ENCODE data around the gene BSDC1. TPM values are rescaled to one million over a fixed set of nuclear protein-coding genes. Genes with fewer than 3 reads are reported as not detected.

The BSDC1 gene
- total and polyA plus RNA-seq, 2 experiments from 2014 or later, result 56.2 to 78.7 TPM

- TF ChIP-seq CTCF (IDR thresholded peaks at IDR 0.05; ENCODE audit: low read depth, low read length), result no peak
- Histone ChIP-seq H3K9me3 (ENCODE audit: low read depth) (no peaks in the 10 kb centered on the region), H3K27ac (no peak overlapping the region), H3K4me3 (no peak overlapping the region), H3K4me1 (ENCODE audit: low read depth) (peaks cover 7% of the 10 kb centered on the region), H3K27me3 (no peaks in the 10 kb centered on the region), H3K36me3 (peaks cover 29% of the 10 kb centered on the region)
- DNase-seq (ENCODE audit: low read depth in 1 of 2, low spot score in 1 of 2), result no peak
Measured at GRCh38 chr1:32364836-32365235, 29.4 kb downstream of the BSDC1 start.

- Histone ChIP-seq H3K36me3 (peaks cover 21% of the 10 kb centered on the region), H3K9me3 (ENCODE audit: low read depth) (no peaks in the 10 kb centered on the region), H3K4me3 (no peak overlapping the region), H3K27me3 (no peaks in the 10 kb centered on the region), H3K27ac (no peak overlapping the region), H3K4me1 (ENCODE audit: low read depth) (peaks cover 7% of the 10 kb centered on the region)
- no peak for DNase-seq (ENCODE audit: low read depth in 1 of 2, low spot score in 1 of 2)
- no peak for TF ChIP-seq CTCF (IDR thresholded peaks at IDR 0.05; ENCODE audit: low read depth, low read length)
Measured at GRCh38 chr1:32363713-32364112, 30.5 kb downstream of the BSDC1 start.

- peak in 1 of 2 donors; percentile 40 for DNase-seq (ENCODE audit: low read depth in 1 of 2, low spot score in 1 of 2)
- no peak for TF ChIP-seq CTCF (IDR thresholded peaks at IDR 0.05; ENCODE audit: low read depth, low read length)
- peak within 1 kb of the TSS; percentile 30 for H3K27ac ChIP-seq
Measured at GRCh38 chr1:32362474-32363313, 31.5 kb downstream of the BSDC1 start, which contains the start of the genes FAM229A and TSSK3. Gene FAM229A, minus strand, starts transcription at chr1:32362485. Its CDS starts 394 bp downstream, at chr1:32362091. Gene TSSK3, plus strand, starts transcription at chr1:32362539. Its CDS starts 163 bp downstream, at chr1:32362702.

DNA sequence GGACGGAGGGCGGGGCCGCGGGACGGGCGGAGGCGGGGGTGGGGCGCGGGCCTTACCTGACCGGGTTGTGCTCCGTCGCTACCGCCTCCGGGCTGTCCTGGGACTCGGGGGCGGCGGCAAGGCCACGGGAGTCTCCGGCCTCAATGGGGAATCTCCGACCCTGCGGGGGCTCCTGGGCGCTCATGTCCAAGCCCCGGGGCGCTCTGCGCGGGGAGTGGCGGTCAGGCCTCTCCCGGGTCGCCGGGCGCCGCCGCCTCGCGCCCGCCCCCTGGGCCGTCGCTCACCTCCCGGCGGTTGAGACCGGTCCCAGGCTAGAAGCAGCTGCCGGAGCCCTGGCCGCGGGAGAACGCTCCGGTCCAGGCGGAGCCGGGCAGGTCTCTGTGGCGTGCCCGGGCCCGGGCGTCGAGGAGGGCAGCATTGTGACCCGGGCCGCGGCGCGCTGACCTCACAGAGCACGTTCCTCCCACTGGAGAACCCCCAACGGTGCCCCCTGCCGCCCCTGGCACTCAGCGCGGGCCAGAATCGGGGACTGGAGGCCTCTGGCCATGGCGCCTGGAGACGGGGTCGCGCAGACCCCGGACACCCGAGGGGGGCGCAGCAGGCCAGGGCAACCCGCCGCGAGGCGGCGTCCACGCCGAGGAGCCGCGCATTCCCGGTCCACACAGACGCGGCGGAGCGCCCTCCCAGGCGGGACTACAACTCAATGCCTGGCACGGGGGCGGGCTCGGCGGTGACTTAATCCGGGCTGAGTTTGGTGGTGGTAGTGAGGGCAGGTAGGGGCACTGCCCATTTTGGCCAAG is 32.4 kb downstream of the BSDC1 start:
- peak; percentile 61 to 62 for DNase-seq (ENCODE audit: low read depth in 1 of 2, low spot score in 1 of 2)
- Histone ChIP-seq H3K4me1 (ENCODE audit: low read depth) (peaks cover 7% of the 10 kb centered on the region), H3K36me3 (peaks cover 7% of the 10 kb centered on the region), H3K27ac (peak overlapping the region; percentile 30), H3K4me3 (peak overlapping the region; percentile 25), H3K9me3 (ENCODE audit: low read depth) (no peaks in the 10 kb centered on the region), H3K27me3 (no peaks in the 10 kb centered on the region)
- peak; percentile 59 for TF ChIP-seq CTCF (IDR thresholded peaks at IDR 0.05; ENCODE audit: low read depth, low read length)

More at GRCh38 chr1:32362474-32363313, 31.5 kb downstream of the BSDC1 start, which contains the start of the genes FAM229A and TSSK3:
- peaks cover 7% of the 10 kb centered on the region for H3K4me1 ChIP-seq (ENCODE audit: low read depth)
- H3K27me3 ChIP-seq, result no peaks in the 10 kb centered on the region
- peak within 1 kb of the TSS; percentile 25 for H3K4me3 ChIP-seq
- H3K9me3 ChIP-seq (ENCODE audit: low read depth), result no peaks in the 10 kb centered on the region
- peaks cover 15% of the 10 kb centered on the region for H3K36me3 ChIP-seq

DNA sequence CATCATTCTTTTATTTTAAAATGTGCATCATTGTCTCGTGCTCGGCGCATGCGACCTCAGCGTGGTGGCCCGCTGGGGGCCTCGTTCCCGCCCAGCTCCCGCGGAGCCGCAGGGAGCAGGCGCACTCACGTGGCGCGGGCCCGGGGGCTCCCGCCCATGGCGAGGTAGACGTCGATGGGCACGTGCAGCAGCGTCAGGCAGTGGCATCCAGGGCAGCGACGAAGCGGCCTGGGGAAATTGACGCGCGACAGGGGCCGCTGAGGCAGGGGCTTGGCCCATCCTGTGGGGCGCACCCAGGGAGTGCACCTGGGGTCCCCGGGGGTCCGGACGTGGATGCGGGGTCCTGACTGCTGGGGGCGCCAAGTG is 33.0 kb downstream of the BSDC1 start:
- TF ChIP-seq CTCF (IDR thresholded peaks at IDR 0.05; ENCODE audit: low read depth, low read length), result no peak
- DNase-seq (ENCODE audit: low read depth in 1 of 2, low spot score in 1 of 2), result no peak
- Histone ChIP-seq H3K27me3 (no peaks in the 10 kb centered on the region), H3K36me3 (peaks cover 4% of the 10 kb centered on the region), H3K4me1 (ENCODE audit: low read depth) (peaks cover 7% of the 10 kb centered on the region), H3K9me3 (ENCODE audit: low read depth) (no peaks in the 10 kb centered on the region), H3K4me3 (peak overlapping the region; percentile 25), H3K27ac (no peak overlapping the region)
